Measurements from ENCODE around the gene CDH4.
A peak's percentile ranks its signal among the peaks of the same experiment; 100 is the strongest.

CDH4 gene

DNA sequence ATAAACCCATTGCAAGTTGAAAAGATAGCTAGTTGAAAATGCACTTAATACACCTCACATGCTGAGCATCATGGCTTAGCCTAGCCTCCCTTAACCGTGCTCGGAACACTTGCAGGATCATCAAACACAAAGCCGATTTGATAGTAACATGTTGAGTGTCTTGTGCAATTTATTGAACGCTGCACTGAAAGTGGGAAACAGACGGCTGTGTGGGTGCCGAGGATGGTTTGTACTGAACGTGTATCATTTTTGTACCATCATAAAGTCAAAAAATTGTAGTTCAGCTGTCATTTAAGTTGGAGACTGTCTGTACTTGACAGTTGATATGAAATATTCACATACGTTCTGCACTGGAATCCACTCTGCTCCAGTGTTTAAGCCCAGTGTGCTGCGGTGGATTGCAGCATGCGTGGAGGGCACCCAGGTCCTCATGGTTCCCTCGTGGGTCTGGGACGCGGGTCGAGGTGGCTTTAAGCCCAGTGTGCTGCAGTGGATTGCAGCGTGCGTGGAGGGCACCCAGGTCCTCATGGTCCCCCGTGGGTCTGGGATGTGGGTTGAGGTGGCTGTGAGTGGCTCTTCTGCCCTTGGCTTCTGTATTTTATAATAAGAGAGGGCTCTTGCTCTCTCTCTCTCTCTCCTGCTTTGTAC is 77.0 kb downstream of the CDH4 start:
- DNase-seq (ENCODE audit: low spot score) = no peak

DNA sequence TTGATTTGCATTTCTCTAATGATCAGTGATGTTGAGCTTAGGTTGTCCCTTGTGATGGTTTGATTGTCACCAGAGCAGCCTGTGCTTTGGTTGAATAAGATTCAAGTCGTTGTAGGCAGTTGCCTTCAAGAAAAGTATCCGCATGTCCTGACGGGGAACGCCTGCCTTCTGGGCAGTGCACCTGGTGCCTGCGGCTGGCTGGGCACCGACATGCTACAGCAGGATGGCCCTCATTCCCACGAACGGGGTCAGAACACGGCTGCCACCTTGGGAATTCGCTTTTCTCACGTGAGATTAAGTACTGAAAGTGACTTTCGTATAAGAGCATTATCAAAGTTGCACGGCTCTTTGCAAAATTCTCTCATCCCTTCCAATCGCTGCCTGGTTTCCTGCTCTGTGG is 78.4 kb downstream of the CDH4 start:
- no peak for DNase-seq (ENCODE audit: low spot score)

DNA sequence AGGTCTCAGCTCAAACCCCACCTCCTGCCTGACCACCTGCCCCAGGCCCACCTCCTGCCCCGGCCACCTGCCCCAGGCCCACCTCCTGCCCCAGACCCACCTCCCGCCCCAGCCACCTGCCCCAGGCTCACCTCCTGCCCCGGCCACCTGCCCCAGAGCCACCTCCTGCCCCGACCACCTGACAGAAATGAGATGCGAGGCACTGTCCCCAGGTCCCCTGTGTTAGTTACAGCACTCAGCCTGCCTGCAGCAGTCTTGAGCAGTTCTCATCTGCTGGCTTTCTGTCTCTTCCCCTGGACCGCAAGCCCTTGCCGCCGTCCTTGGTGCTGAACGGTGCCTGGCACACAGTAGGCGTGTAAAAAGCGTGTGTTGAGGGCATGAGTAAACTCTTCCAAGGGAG is 79.5 kb downstream of the CDH4 start:
- no peak for DNase-seq (ENCODE audit: low spot score)

DNA sequence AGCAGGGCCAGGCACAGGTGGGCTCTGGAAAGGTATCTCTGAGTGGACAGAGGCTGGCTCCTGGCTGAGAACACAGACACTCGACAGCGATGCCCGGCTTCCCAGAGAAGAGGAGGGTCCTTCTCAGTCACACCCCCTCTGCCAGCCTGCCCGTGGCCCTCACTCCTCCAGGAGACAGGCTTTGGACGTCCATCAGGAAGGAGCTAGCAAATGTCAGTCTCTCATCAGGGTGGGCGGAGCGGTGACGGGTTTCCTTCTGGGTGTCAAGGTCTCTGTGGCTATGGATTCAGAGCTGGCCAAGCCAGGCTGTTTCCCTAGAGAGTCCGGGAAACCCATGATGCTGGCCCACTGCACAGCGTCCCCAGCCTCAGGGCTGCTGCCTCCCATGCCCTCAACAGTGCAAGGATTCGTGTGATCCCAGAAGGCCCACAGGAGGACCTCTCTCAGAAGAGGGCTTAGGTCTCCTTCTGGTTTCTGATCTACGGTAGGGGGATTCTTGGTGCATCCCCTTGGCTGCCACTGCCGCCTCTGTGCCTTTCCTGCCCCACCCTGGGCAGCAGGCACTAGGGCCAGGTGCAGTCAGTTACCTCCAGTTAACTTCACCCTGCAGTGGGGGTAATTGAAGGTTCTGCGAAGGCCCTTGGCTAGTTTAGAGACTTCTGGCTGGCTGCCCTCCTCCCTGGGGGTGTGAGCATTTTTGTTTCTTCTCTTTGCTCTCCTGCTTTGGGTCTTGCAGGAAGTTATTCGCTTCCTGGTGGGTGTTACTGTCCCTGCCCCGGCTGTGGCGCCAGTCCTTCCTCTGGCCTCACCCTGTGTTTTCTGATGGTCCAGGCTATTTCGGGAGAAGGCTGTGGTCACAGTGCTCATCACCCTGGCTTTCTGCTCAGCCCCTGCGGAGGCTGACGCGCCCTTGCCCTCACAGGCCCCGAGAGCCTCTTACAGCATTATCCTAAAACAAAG is 80.2 kb downstream of the CDH4 start:
- peak; percentile 1 for DNase-seq (ENCODE audit: low spot score)

DNA sequence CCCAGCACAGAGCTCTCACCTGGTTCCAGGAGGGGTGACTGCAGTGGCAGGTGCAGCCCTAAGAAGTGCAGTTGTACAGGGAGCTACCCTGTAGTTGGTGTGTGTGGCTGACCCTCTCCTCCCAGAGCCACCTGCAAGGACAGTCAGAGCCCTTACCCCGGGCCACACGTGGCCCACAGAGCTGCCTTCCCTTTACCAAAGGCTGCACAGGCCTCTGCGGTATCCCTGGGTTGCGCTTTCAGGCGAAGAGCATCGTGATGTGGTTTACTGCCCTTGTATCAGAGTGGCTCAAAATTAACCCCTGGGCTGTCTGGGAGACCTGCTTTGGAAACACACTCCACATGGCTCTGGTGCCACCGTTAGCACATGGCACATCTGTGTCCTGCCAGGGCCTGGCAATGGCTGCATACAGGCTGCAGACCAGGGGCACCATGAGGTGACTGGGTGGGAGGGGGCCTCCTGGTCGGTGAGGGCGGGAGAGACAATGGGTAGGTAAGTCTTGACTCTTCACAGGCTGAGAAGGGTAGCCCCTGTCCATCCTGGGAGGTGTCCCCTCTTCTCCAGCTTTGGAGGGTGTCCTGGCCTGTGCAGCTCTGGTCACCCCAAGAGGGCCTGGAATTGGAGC is 81.5 kb downstream of the CDH4 start:
- DNase-seq (ENCODE audit: low spot score) = no peak

DNA sequence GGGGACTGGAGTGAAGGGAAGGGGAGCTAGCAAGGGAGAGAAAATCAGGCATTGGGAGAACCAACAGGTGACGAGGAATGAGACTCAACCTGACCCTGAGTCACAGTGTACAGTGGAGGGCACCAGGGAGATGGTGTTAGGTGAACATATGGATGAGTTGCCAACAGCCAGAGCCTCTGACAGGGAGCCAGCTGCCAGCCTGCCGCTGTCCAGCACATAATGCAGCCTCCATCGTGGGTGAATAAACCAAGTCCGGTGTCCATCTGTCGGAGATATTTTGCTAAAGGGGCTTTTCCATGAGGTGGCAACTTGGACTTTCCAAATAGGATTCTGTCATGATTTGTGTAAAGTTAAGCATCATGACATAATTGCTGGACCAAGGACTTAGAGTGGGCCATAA is 88.1 kb downstream of the CDH4 start:
- DNase-seq (ENCODE audit: low spot score) = no peak

DNA sequence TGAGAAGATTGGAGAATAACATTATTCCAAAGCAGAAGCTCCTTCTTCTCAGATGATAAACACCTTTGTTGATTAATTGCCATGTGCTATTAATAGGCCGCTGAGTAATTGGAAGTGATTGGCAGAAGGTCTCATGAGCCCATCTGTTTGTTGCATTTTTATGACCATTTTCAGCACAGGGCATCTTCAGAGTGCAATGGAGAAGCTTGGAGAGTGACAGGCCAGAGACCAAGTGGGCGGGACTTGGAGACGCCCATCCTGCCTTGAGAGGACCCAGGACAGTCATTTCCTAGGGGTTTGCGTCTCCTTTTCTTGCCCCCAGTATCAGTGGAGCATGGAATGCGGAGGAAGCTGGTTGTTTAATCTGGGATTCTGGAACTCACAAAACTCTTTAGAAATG is 89.5 kb downstream of the CDH4 start:
- DNase-seq (ENCODE audit: low spot score) = no peak

DNA sequence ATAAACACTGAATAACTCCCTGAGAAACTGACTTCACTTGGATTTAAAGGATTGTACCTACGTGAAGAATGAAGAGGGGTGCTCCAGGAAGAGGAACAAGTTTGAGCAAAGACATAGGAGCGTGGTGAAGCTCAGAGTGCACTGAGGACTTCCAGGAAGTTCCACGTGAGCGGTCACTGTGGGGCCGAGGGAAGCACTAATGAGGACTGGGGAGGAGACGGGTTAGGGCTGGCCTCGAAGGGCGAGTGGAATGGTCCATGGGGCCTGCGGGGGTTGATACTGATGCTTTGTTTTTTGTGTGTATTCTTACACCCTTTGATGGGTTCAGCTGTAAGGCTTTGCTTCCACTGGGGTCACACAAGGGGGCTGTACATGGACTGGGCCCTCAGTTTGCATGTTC is 91.9 kb downstream of the CDH4 start:
- DNase-seq (ENCODE audit: low spot score) = no peak

DNA sequence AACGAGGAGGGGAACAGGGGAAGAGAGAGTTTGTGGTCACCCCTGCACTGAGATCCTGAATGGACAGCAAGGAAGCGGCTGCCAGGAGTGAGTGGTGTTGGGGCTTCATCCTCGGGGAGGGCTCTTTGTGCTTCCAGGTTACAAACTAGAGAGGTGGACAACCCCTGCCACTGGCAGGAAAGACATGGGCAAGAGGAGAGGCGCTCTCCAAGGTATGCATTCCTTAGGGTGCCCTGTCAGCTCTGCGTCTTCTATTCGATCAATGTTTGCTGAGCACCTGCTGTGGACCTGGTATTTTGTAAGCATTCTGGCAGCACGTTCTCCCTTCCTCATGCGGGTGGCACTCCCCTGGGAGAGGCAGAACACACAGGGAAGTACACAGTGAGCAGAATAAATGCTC is 93.6 kb downstream of the CDH4 start:
- no peak for DNase-seq (ENCODE audit: low spot score)

DNA sequence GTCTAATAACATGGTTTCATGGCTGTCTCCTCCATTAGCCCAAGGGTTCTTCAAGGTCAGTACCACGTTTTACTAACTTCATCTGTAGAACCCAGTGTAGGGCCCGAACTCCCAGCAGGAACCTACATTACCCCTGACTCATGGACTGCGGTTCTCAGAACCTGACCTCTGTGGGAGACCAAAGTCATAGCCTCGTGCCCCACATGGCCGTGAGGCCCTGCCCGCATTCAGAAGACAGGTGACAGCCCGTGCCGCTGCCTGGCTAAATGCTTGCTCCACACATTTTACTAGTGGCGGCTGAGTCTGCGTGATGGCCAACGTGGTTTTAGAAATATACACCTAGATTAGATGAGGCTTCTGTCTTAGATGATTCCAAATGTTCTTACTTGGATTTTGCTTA is 94.9 kb downstream of the CDH4 start:
- DNase-seq (ENCODE audit: low spot score) = no peak

DNA sequence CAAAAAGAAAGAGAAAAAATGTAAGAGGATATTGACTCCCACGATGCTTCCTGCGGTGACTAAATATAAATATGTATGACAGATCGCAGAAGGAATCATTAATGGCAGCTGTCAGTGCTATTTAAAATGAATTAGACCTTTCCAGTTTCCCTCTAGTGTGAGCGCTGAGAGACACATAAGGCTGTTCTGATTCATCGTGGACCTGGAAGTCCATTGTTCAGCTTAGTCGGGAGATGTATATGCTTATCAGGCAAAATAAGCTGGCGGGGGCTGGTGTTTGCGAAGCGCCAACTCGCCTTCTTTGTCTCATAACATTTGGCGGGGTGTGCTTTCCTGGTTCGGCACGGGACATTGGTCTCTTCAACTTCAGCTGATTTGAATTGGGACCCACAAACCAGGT is 95.4 kb downstream of the CDH4 start:
- no peak for DNase-seq (ENCODE audit: low spot score)

DNA sequence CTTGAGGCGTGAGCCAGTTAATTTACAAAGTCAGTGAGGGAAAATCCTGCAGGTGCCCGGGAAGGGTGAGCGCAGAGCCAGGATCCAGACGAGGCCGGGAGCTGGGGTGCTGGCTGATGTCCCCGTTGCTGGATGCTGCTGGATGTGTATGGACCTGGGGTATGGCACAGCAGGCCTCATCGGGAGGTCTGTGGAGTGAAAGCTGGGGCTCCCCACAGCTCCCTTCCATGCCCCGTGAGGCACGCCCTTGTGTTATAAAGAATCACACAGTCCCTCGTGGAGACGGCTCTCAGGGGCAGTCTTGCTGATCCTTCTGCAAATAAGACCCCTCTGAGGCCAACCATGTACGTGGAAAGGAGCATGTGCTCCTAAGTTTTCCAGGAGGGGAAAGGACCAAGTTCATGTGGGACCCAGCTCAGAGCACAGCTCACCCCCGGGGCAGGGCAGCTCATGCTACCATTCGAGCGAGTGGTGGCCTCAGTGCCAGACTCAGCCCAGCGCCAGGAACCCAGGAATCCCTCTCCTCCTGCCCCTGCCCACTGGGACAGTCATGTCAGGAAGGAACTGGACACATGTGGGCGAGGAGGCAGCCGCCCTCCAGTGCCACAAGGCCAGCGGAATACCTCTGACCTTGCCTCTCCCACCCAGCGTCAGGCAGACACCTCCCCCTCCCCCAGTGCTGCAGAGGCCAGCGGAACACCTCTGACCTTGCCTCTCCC is 97.5 kb downstream of the CDH4 start:
- no peak for DNase-seq (ENCODE audit: low spot score)

DNA sequence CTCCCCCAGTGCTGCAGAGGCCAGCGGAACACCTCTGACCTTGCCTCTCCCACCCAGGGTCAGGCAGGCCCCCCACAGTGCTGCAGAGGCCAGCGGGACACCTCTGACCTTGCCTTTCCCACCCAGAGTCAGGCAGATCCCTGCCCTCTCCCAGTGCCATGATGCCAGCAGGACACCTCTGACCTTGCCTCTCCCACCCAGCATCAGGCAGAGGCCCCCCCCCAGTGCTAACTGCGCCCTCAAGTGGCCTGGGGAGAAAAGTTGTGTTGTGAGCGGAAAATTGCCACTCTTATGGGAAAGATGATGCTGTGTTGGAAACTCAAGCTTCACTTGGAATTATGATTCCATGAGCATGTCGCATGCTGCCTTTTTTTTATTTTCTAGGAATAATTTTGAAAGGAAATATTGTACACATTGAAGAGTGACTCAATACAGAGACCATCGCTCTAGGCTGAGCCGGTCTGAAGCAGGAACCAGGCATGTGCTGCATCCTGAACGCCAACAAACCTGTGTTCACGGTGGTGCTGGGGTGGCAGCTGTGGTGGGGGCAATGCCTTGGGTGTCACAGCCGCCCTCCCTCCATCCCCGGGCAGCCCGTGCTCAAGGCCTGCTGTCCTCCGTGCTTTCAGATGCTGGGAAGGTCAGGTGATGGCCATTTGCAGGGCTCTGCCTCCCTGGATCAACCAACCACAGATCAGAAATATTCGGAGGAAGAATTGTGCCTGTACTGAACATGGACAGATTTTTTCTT is 98.6 kb downstream of the CDH4 start:
- no peak for DNase-seq (ENCODE audit: low spot score)

DNA sequence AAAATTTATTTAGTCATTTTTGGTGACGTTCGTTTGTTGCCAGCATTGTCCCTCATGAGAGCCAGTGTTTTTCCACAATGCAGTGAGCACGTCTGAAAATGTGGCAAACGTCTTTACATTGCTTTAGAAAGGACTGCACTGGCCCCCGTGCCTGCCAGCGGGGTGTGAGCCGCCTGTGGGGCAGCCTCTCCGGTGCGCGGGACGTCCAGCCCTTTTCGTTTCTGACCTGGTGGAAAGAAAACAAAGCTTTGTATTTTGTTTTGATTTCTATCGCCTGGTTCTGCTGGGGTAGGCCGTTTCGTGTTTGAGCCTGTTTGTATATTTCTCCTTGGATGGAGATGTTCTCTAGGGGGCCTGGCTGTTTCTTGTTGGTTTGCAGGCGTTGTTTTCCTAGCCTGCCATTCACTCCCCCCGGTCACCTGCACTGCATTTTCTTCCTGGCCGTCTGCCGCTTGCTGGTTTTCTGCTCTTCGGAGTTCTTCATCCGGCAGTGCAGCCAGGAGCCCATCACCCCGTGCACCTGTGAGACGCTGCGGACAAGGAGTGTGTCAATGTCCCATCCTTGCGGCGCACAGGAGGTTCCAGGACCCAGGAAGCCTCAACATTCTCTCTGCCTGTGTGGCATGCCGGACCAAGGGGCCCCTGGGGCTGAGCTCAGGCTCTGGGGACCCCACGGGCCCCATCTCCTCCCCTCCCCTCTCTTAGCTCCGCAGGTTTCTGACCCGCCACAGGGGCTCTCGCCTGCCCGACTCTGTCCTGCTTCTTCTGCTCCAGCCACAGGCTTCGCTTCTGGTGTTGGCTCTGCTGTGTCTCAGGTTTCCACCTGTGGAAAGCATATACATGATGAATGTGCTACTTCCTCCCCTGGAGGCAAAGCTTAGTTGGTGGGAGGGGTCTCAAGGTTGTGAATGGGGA is 100.5 kb downstream of the CDH4 start:
- DNase-seq (ENCODE audit: low spot score) = no peak

DNA sequence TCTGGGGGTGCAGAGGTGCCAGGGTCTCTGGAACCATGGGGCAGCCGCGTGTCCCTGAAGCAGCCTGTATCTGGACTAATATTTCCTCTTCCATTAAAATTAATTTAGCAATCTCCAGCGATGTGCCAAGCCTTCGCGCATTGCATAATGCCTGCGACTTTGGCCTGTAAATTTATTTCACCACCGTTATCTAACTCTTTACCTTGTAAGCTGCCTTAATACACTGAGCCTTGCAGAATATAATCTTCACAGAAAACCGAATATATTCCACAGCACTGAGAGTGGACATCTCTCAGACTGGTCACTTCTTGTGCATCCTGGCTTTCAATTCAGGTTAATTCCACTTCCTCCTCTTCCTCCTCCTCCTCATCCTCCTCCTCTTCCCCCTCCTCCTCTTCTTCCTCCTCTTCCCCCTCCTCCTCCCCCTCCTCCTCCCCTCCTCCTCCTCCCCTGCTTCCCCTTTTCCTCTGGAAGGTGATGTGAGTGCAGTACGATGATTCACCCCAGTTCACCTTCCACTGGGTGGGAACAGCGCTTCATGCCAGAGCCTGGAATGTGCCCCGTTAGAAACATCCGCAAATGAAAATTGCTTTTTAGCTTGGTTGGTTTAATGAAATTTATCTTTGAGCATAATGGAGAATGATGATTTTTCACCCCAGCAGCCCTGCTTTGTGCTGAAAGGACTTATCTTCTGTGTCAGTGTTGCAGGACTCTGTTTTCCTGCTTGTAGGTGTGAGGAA is 101.4 kb downstream of the CDH4 start:
- no peak for DNase-seq (ENCODE audit: low spot score)

DNA sequence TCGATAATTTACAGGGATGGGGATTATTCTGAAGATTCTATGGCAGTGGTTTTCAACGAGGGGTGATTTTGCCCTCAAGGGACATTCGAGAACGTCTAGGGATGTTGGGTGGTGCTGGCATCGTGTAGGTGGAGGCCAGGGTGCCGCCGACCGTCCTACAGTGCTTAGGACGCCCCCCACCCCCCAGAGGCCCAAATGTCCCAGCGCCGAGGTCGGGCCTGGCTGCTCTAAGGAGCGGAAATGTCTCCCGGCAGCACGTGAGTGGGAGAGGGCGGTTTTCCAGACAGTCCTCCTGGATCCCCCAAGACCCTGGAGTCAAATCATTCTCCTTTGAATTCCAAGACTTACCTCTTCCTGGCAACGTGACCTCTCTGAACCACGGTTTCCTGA is 101.9 kb downstream of the CDH4 start:
- DNase-seq (ENCODE audit: low spot score) = no peak

DNA sequence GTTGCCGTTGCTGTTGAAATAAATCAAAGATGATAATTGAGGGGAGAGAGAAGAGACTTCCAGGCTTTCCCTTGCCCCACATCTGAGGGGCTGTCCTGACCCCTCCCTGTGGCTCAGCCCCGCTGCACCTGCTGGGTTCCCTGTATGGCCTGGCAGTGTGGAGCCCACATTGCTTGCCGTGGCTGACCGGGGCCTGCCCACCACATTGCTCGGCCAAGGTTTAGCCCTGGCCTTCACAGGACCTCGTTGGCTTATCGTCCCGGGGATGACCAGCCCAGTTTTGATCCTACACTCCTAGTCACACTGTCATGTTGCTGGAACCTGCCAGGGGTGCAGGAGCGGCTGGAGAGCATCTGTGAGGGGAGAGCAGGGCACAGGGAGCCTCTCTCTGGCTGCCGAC is 102.4 kb downstream of the CDH4 start:
- DNase-seq (ENCODE audit: low spot score) = no peak

DNA sequence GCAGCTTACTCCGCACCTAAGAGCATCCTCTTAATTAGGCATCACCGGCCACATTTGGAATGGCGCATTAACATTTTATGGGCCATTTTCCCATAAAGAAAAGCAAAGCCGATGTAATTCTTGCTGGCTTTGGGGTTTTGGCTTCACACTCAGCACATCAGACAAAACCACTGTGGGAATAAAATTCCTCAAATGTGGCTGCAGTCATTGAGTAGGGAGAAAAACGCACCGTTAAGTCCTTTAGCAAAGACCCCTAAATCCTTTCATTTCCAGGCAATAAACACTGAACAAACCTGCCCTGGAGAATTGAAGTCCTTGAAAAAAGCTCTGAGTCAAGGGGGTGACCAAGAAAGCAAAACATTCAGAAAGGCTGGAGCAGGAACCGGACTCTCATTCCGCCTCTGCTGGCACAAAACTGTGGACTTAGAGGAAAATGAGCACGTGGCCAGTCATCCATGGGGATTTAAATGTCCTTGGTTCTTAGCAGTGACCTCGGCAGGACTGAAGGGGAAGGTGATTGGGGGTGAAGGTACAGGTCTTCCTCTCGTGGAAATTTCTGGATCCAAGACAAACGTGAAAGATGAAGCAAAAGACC is 102.9 kb downstream of the CDH4 start:
- no peak for DNase-seq (ENCODE audit: low spot score)

DNA sequence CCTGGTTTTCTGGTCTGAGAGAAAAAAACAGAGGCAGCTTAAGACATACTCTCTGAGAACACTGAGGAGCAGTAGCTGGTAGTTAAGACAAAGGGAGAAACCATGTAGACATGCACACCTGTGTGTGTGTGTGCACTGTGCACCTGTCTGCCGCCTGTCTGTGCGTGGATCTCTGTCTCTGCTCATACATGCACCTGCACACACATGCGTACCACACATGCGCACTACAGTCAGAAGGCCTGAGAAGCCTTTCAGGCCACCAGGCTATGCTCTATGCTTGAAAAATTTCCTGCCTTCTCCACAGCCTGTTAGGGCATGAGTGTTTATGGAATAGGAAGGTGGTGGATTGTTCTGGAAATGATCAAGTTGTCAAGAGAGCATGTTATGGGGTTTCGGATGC is 103.5 kb downstream of the CDH4 start:
- DNase-seq (ENCODE audit: low spot score) = no peak

DNA sequence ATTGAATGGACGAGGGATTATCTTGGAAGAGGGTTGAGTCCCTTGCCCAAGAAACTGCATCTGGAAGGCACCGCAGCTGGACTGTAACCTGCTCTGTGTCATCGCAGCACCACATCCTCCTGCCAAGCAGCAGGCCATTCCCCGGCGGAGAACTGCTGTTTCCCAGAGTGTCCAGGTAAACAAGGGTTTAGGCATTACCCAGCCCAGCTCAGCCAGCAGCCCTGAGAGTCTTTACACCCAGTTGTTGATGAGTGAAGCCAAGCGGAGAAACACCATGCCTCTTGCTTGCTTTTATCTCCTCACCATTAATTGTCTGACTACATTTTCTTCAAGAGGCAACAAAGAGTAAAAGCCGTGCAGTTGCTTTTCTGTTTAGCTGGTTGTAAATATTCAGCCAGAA is 104.1 kb downstream of the CDH4 start:
- no peak for DNase-seq (ENCODE audit: low spot score)
